ENCODE data around the gene PHF21A.

GRCh38 chr11:45906965-45907611 lies 214.2 kb downstream of the PHF21A start, which contains the start of gene FREY1:
- peak in 1 of 2 donors; percentile 25 for TF ChIP-seq EP300 (IDR thresholded peaks at IDR 0.05)
- TF ChIP-seq CTCF (IDR thresholded peaks at IDR 0.05), result no peak
- no peak for TF ChIP-seq POLR2A (IDR thresholded peaks at IDR 0.05)
